ENCODE data around the gene MAD1L1. TPM values are rescaled to one million over a fixed set of nuclear protein-coding genes. Genes with fewer than 3 reads are reported as not detected.

MAD1L1 gene
- total and polyA plus RNA-seq, 4 donors = 12.8 to 20.7 (median 16.5) TPM

- WGBS = 97% methylated on average over 9 of the region's 9 CpGs
- H3K9me3 ChIP-seq (ENCODE audit: control insufficient read depth in 4 of 4, low read length in 3 of 4) = no peaks in the 10 kb centered on the region
These were observed 246.8 kb downstream of the MAD1L1 start for GRCh38 chr7:1985936-1986335.

GRCh38 chr7:1985042-1985441 lies 247.7 kb downstream of the MAD1L1 start:
- TF ChIP-seq RAD21 (IDR thresholded peaks at IDR 0.05) = no peak
- TF ChIP-seq SP1 (IDR thresholded peaks at IDR 0.05) = no peak
- no peak for TF ChIP-seq MAX (IDR thresholded peaks at IDR 0.05)
- TF ChIP-seq CTCF (IDR thresholded peaks at IDR 0.05; ENCODE audit: low read depth, low read length, missing input control) = no peak
- no peak for TF ChIP-seq ZBTB33 (IDR thresholded peaks at IDR 0.05)
- no peak for TF ChIP-seq JUND (IDR thresholded peaks at IDR 0.05)
- TF ChIP-seq GABPA (IDR thresholded peaks at IDR 0.05 in 1 of 2, conservative IDR thresholded peaks at IDR 0.05 in 1 of 2) = no peak
- TF ChIP-seq ATF3 (IDR thresholded peaks at IDR 0.05) = no peak
- TF ChIP-seq HNF4A (conservative IDR thresholded peaks at IDR 0.05) = no peak
- no peak for TF ChIP-seq NR2F2 (IDR thresholded peaks at IDR 0.05)
- no peak for TF ChIP-seq FOXA2 (IDR thresholded peaks at IDR 0.05)
- TF ChIP-seq EGR1 (IDR thresholded peaks at IDR 0.05; ENCODE audit: low read depth in 2 of 2) = no peak
- TF ChIP-seq HNF4G (IDR thresholded peaks at IDR 0.05) = no peak
- no peak for TF ChIP-seq FOXA1 (IDR thresholded peaks at IDR 0.05)
- Histone ChIP-seq H3K36me3 (ENCODE audit: control insufficient read depth in 4 of 4, insufficient read depth in 3 of 4, low read depth in 1 of 4, low read length in 3 of 4) (peaks cover 0 to 2% (median 0%) of the 10 kb centered on the region in 4 donors), H3K4me1 (ENCODE audit: control insufficient read depth in 4 of 4, insufficient read depth in 4 of 4, low read length in 3 of 4) (no peaks in the 10 kb centered on the region), H3K9ac (ENCODE audit: low read depth in 1 of 2, low read length in 2 of 2) (no peak overlapping the region), H3K27ac (ENCODE audit: low read depth in 1 of 2, low read length in 2 of 2) (no peak overlapping the region), H3K4me3 (ENCODE audit: low read depth in 1 of 3, low read length in 3 of 3) (no peak overlapping the region), H3K9me3 (ENCODE audit: control insufficient read depth in 4 of 4, low read length in 3 of 4) (no peaks in the 10 kb centered on the region), H3K27me3 (ENCODE audit: control insufficient read depth in 4 of 4, insufficient read depth in 4 of 4, low read length in 3 of 4) (no peaks in the 10 kb centered on the region)
- WGBS = 95% methylated on average over 13 of the region's 13 CpGs
- no peak for DNase-seq (ENCODE audit: low spot score)

More at GRCh38 chr7:1985936-1986335, 246.8 kb downstream of the MAD1L1 start:
- TF ChIP-seq NR2F2 (IDR thresholded peaks at IDR 0.05) (no peak), RXRA (IDR thresholded peaks at IDR 0.05) (no peak), MAX (IDR thresholded peaks at IDR 0.05) (no peak), JUND (IDR thresholded peaks at IDR 0.05) (no peak), CTCF (IDR thresholded peaks at IDR 0.05; ENCODE audit: low read depth, low read length, missing input control) (no peak), YY1 (IDR thresholded peaks at IDR 0.05) (no peak)
- Histone ChIP-seq H3K4me3 (ENCODE audit: low read depth in 1 of 3, low read length in 3 of 3) (no peak overlapping the region), H3K36me3 (ENCODE audit: control insufficient read depth in 4 of 4, insufficient read depth in 3 of 4, low read depth in 1 of 4, low read length in 3 of 4) (peaks cover 0 to 2% (median 0%) of the 10 kb centered on the region in 4 donors), H3K4me1 (ENCODE audit: control insufficient read depth in 4 of 4, insufficient read depth in 4 of 4, low read length in 3 of 4) (no peaks in the 10 kb centered on the region), H3K27me3 (ENCODE audit: control insufficient read depth in 4 of 4, insufficient read depth in 4 of 4, low read length in 3 of 4) (no peaks in the 10 kb centered on the region), H3K27ac (ENCODE audit: low read depth in 1 of 2, low read length in 2 of 2) (no peak overlapping the region), H3K9ac (ENCODE audit: low read depth in 1 of 2, low read length in 2 of 2) (no peak overlapping the region)
- DNase-seq (ENCODE audit: low spot score) = no peak
